T-cell (primary cell): ENCODE results near the gene ELANE. TPM values are rescaled to one million over a fixed set of nuclear protein-coding genes. Genes with fewer than 3 reads are reported as not detected.
A peak's percentile ranks its signal among the peaks of the same experiment; 100 is the strongest.
"Not testable (repeated sequence)": the region's sequence is repeated elsewhere in the genome, so short reads cannot be mapped to it uniquely, and the experiment has no call there.

Experiments
- ATAC-seq, 4 experiments: fragments of 200-7000 bp in 3 of 4; fragments of 150-1000 bp in 1 of 4; cut with Tn5 transposase; replicated peaks in 1 of 4; 1 replicate in 3 of 4; 2 replicates in 1 of 4; pipeline ENCODE4 v1.10.0; 2021; ENCODE audit warnings: moderate library complexity in 3 of 4, mild to moderate bottlenecking in 2 of 4, moderate number of reproducible peaks in 1 of 4
- CTCF ChIA-PET, 2 donors: fragments of 300-600 bp; sonication (Branson Sonifier 250); formaldehyde crosslinking; loops; one replicate each; lab custom pipeline; 2022; ENCODE audit warnings: antibody characterized with exemption in 2 of 2; lab: Charles Lee
- POLR2A ChIA-PET, 2 donors: fragments of 300-600 bp; sonication (Branson Sonifier 250); formaldehyde crosslinking; loops; one replicate each; lab custom pipeline; 2022; ENCODE audit warnings: antibody characterized with exemption in 2 of 2; lab: Charles Lee
- DNase-seq, 35 experiments: peaks; one replicate each; pipeline versions ENCODE4 v3.0.0 to v3.0.0-alpha.2; 2013 to 2023
- H3K27ac ChIP-seq: one replicate; pipeline ENCODE4 v1.5.1; 2013; ENCODE audit warnings: low read length
- H3K27me3 ChIP-seq, 2 experiments: replicated peaks in 1 of 2; 1 replicate in 1 of 2; 2 replicates in 1 of 2; pipeline versions ENCODE4 v1.6.1 to v1.7.0; 2013; ENCODE audit warnings: low read length in 1 of 2, mixed read lengths in 1 of 2; ENCODE audit not compliant: control insufficient read depth in 2 of 2, insufficient read depth in 2 of 2; ENCODE audit errors: extremely low read depth in 1 of 2
- H3K36me3 ChIP-seq, 2 donors: 1 replicate in 1 of 2; 2 replicates in 1 of 2; pipeline versions ENCODE4 v1.6.1 to v1.7.0; 2013; ENCODE audit warnings: low read length in 1 of 2; ENCODE audit not compliant: control insufficient read depth in 2 of 2, insufficient read depth in 1 of 2; ENCODE audit errors: extremely low read depth in 1 of 2
- H3K4me1 ChIP-seq, 2 experiments: 1 replicate in 1 of 2; 2 replicates in 1 of 2; pipeline versions ENCODE4 v1.6.1 to v1.7.0; 2013; ENCODE audit warnings: low read length in 2 of 2, mixed read lengths in 1 of 2; ENCODE audit not compliant: insufficient read depth in 2 of 2, control insufficient read depth in 1 of 2; ENCODE audit errors: extremely low read depth in 1 of 2
- H3K4me3 ChIP-seq, 2 donors: 1 replicate in 1 of 2; 2 replicates in 1 of 2; pipeline versions ENCODE4 v1.5.1 to v1.7.0; 2013; ENCODE audit warnings: mild to moderate bottlenecking in 2 of 2, low read length in 1 of 2, moderate library complexity in 1 of 2; ENCODE audit not compliant: control insufficient read depth in 1 of 2; ENCODE audit errors: extremely low read depth in 1 of 2
- H3K9me3 ChIP-seq: 2 replicates; pipeline ENCODE4 v1.7.0; 2013
- H3K27ac Mint-ChIP-seq, 2 donors: one replicate each; pipeline ENCODE4 v1.8.0; 2020 to 2021; ENCODE audit warnings: mild to moderate bottlenecking in 2 of 2, mixed read lengths in 2 of 2
- H3K27me3 Mint-ChIP-seq, 2 donors: one replicate each; pipeline ENCODE4 v1.8.0; 2021 to 2022; ENCODE audit warnings: mixed read lengths in 2 of 2
- H3K36me3 Mint-ChIP-seq: one replicate; pipeline ENCODE4 v1.8.0; 2021; ENCODE audit warnings: mixed read lengths
- H3K4me1 Mint-ChIP-seq, 3 donors: one replicate each; pipeline ENCODE4 v1.8.0; 2020 to 2022; ENCODE audit warnings: mixed read lengths in 3 of 3, mild to moderate bottlenecking in 1 of 3
- H3K4me3 Mint-ChIP-seq, 3 donors: one replicate each; pipeline ENCODE4 v1.8.0; 2020 to 2022; ENCODE audit warnings: mild to moderate bottlenecking in 3 of 3, mixed read lengths in 3 of 3, moderate library complexity in 3 of 3
- H3K9me3 Mint-ChIP-seq, 3 donors: one replicate each; pipeline ENCODE4 v1.8.0; 2020 to 2022; ENCODE audit warnings: mixed read lengths in 3 of 3
- WGBS: methylation state at CpG from one replicate; pipeline ENCODE4 v1.1.5; 2013; ENCODE audit warnings: missing lambda C conversion rate; ENCODE audit not compliant: insufficient coverage; 5-methylcytosine and 5-hydroxymethylcytosine counted together
- total RNA-seq, 35 experiments: library from RNA in 6 of 35; stranded (reverse) in 6 of 35; fragments of 120-200 nt in 1 of 35; gene quantifications; one replicate each; pipeline versions ENCODE4 v1.2.1 to v1.2.4 and lab custom pipeline; 2013 to 2026

The ELANE gene
- total RNA-seq, 5 donors from 2014 or later (not counting 1 experiment from before 2014, with no cell fraction given), result 0.83 TPM; not detected in 4

- ATAC-seq (no peak), DNase-seq (no peak)
- POLR2A ChIA-PET, result no interaction called here
- peaks cover 0 to 34% (median 10%) of the 10 kb centered on the region in 3 donors for H3K4me1 Mint-ChIP-seq
- H3K4me3 Mint-ChIP-seq, result peak overlapping the region in 2 of 3 donors; percentile 39 to 54
- Histone ChIP-seq H3K27me3 (no peaks in the 10 kb centered on the region), H3K4me1 (peaks cover 0 to 68% of the 10 kb centered on the region in 2 experiments), H3K27ac (no peak overlapping the region), H3K4me3 (no peak overlapping the region), H3K36me3 (peaks cover 32 to 65% of the 10 kb centered on the region in 2 donors), H3K9me3 (no peaks in the 10 kb centered on the region)
- H3K27ac Mint-ChIP-seq, result peak overlapping the region; percentile 39 to 95
- WGBS, result 98% methylated on average over 4 of the region's 10 CpGs
- CTCF ChIA-PET, result no interaction called here
- no peaks in the 10 kb centered on the region for H3K9me3 Mint-ChIP-seq
- no peaks in the 10 kb centered on the region for H3K27me3 Mint-ChIP-seq
- peaks cover 5% of the 10 kb centered on the region for H3K36me3 Mint-ChIP-seq
These were observed 35.5 kb downstream of the ELANE start for GRCh38 chr19:887599-887998.

GRCh38 chr19:888581-889385, 36.7 kb downstream of the ELANE start:
- Histone ChIP-seq H3K27me3 (no peaks in the 10 kb centered on the region), H3K27ac (no peak overlapping the region), H3K36me3 (peaks cover 31 to 55% of the 10 kb centered on the region in 2 donors), H3K4me1 (peaks cover 0 to 73% of the 10 kb centered on the region in 2 experiments), H3K9me3 (no peaks in the 10 kb centered on the region), H3K4me3 (no peak overlapping the region)
- CTCF ChIA-PET, result no interaction called here
- DNase-seq (peak in 18 of 35 experiments; percentile 28 to 74 (median 48)), ATAC-seq (peak; percentile 21 to 71 (median 56))
- Mint-ChIP-seq H3K9me3 (no peaks in the 10 kb centered on the region), H3K36me3 (peaks cover 6% of the 10 kb centered on the region), H3K4me3 (peak overlapping the region; percentile 54 to 75 (median 65)), H3K4me1 (peaks cover 9 to 43% (median 17%) of the 10 kb centered on the region in 3 donors), H3K27ac (peak overlapping the region; percentile 78 to 95), H3K27me3 (peaks cover 0 to 4% of the 10 kb centered on the region in 2 donors)
- POLR2A ChIA-PET, result no interaction called here
- WGBS, result 92% methylated on average over 26 of the region's 30 CpGs

- Mint-ChIP-seq H3K36me3 (peaks cover 6% of the 10 kb centered on the region), H3K27me3 (peaks cover 0 to 4% of the 10 kb centered on the region in 2 donors), H3K9me3 (no peaks in the 10 kb centered on the region), H3K4me3 (peak overlapping the region; percentile 9 to 76 (median 34)), H3K27ac (peak overlapping the region; percentile 15 to 28), H3K4me1 (peaks cover 14 to 48% (median 19%) of the 10 kb centered on the region in 3 donors)
- ATAC-seq, result no peak
- peaks cover 0 to 73% of the 10 kb centered on the region in 2 experiments for H3K4me1 ChIP-seq
- 98% methylated on average over 26 of the region's 26 CpGs for WGBS
- ChIA-PET POLR2A (no interaction called here), CTCF (no interaction called here)
- H3K4me3 ChIP-seq, result no peak overlapping the region
- no peaks in the 10 kb centered on the region for H3K9me3 ChIP-seq
- H3K27ac ChIP-seq, result no peak overlapping the region
- H3K36me3 ChIP-seq, result peaks cover 27 to 45% of the 10 kb centered on the region in 2 donors
- DNase-seq, result no peak
- no peaks in the 10 kb centered on the region for H3K27me3 ChIP-seq
These were observed 37.7 kb downstream of the ELANE start for GRCh38 chr19:889662-890295.

GRCh38 chr19:890831-891230, 38.7 kb downstream of the ELANE start:
- H3K9me3 ChIP-seq, result no peaks in the 10 kb centered on the region
- Mint-ChIP-seq H3K27ac (peak overlapping the region; percentile 46 to 69), H3K4me3 (peak overlapping the region; percentile 65 to 76 (median 70)), H3K4me1 (peaks cover 14 to 48% (median 21%) of the 10 kb centered on the region in 3 donors), H3K9me3 (no peaks in the 10 kb centered on the region), H3K27me3 (peaks cover 0 to 4% of the 10 kb centered on the region in 2 donors), H3K36me3 (peaks cover 6% of the 10 kb centered on the region)
- CTCF ChIA-PET, result interaction anchor here in 1 of 2 donors (0.6 kb wide), 1 partner anchor 12 kb away, joined by 4 read pairs; no protein-coding TSS in a partner anchor
- H3K27me3 ChIP-seq, result no peaks in the 10 kb centered on the region
- H3K27ac ChIP-seq, result no peak overlapping the region
- no peak overlapping the region for H3K4me3 ChIP-seq
- ATAC-seq (no peak), DNase-seq (no peak)
- H3K36me3 ChIP-seq, result peaks cover 16 to 36% of the 10 kb centered on the region in 2 donors
- POLR2A ChIA-PET, result interaction anchor here in 1 of 2 donors (0.6 kb wide), 1 partner anchor 152 kb away, joined by 7 read pairs; no protein-coding TSS in a partner anchor
- WGBS, result 98% methylated on average over 6 of the region's 18 CpGs
- H3K4me1 ChIP-seq, result peaks cover 0 to 68% of the 10 kb centered on the region in 2 experiments

- H3K9me3 ChIP-seq, H3K27me3 ChIP-seq, ATAC-seq, H3K27ac ChIP-seq, H3K36me3 Mint-ChIP-seq, H3K9me3 Mint-ChIP-seq, H3K27me3 Mint-ChIP-seq, DNase-seq: not testable (repeated sequence)
- Histone ChIP-seq H3K4me1 (peaks cover 0 to 61% of the 10 kb centered on the region in 2 experiments), H3K36me3 (peaks cover 18 to 30% of the 10 kb centered on the region in 2 donors), H3K4me3 (peak overlapping the region; percentile 64 to 71)
- Mint-ChIP-seq H3K4me3 (peak overlapping the region; percentile 73 to 87 (median 78)), H3K27ac (peak overlapping the region; percentile 46 to 69), H3K4me1 (peaks cover 14 to 54% (median 21%) of the 10 kb centered on the region in 3 donors)
- ChIA-PET CTCF (interaction anchor here in 1 of 2 donors (0.6 kb wide), 1 partner anchor 11 kb away, joined by 4 read pairs; no protein-coding TSS in a partner anchor), POLR2A (interaction anchor here in 1 of 2 donors (0.6 kb wide), 1 partner anchor 151 kb away, joined by 7 read pairs; no protein-coding TSS in a partner anchor)
- 89% methylated on average over 37 of the region's 50 CpGs for WGBS
These were observed 39.5 kb downstream of the ELANE start for GRCh38 chr19:891421-892200.
